SK-N-SH (cell line): Measurements from ENCODE around the gene THEMIS. TPM values are rescaled to one million over a fixed set of nuclear protein-coding genes. Genes with fewer than 3 reads are reported as not detected.

Experiments used
- CTCF ChIA-PET: fragments of 300-600, 350-600 bp; formaldehyde crosslinking; extraction: SDS; loops from one replicate; lab custom pipeline; 2021; lab: Yijun Ruan, JAX
- POLR2A ChIA-PET: fragments of 350-600 bp; sonication (Branson Sonifier 250); formaldehyde crosslinking; extraction: SDS; loops from one replicate; lab custom pipeline; 2020; ENCODE audit warnings: antibody characterized with exemption, inconsistent platforms; lab: Yijun Ruan, JAX
- DNase-seq: peaks from one replicate; pipeline ENCODE4 v3.0.0; 2012
- H2AFZ ChIP-seq: fragments of 200-600 bp; sonication (generic); 2 replicates; pipeline ENCODE4 v1.8.1; 2016; ENCODE audit warnings: antibody characterized with exemption, mild to moderate bottlenecking, low read depth
- H3F3A ChIP-seq: fragments of 200-600 bp; sonication (generic); replicated peaks from 2 replicates; pipeline ENCODE3; 2016; ENCODE audit warnings: antibody characterized with exemption, mild to moderate bottlenecking; ENCODE audit not compliant: insufficient read depth
- H3K27ac ChIP-seq, 2 experiments: fragments of 200-500 bp in 1 of 2; fragments of 200-600 bp in 1 of 2; sonication (Bioruptor generic) in 1 of 2; sonication (generic), shearing (Covaris generic) in 1 of 2; 2 replicates each; pipeline versions ENCODE4 v1.5.1 to v1.6.1; 2014 to 2016; ENCODE audit warnings: low read depth in 2 of 2, inconsistent platforms in 1 of 2, low read length in 1 of 2, mild to moderate bottlenecking in 1 of 2, mixed read lengths in 1 of 2
- H3K27me3 ChIP-seq: fragments of 200-600 bp; sonication (generic), shearing (Covaris generic); 2 replicates; pipeline ENCODE4 v1.6.1; 2016; ENCODE audit warnings: mixed run types; ENCODE audit not compliant: insufficient read depth
- H3K36me3 ChIP-seq, 2 experiments: fragments of 200-500 bp in 1 of 2; fragments of 200-600 bp in 1 of 2; sonication (Bioruptor generic) in 1 of 2; sonication (generic) in 1 of 2; replicated peaks in 1 of 2; 2 replicates each; pipeline versions ENCODE3 to v1.5.1; 2014 to 2016; ENCODE audit warnings: low read length in 1 of 2, mild to moderate bottlenecking in 1 of 2; ENCODE audit not compliant: insufficient read depth in 2 of 2, control insufficient read depth in 1 of 2
- H3K4me1 ChIP-seq, 2 experiments: fragments of 200-500 bp in 1 of 2; fragments of 200-600 bp in 1 of 2; sonication (Bioruptor generic) in 1 of 2; sonication (generic), shearing (Covaris generic) in 1 of 2; 2 replicates each; pipeline versions ENCODE4 v1.5.1 to v1.6.1; 2014 to 2016; ENCODE audit warnings: low read depth in 1 of 2, low read length in 1 of 2, mixed run types in 1 of 2; ENCODE audit not compliant: insufficient read depth in 2 of 2, control insufficient read depth in 1 of 2
- H3K4me2 ChIP-seq: fragments of 200-600 bp; sonication (generic), shearing (Covaris generic); 2 replicates; pipeline ENCODE4 v1.6.1; 2017; ENCODE audit warnings: mixed run types
- H3K4me3 ChIP-seq, 2 experiments: fragments of 200-500 bp in 1 of 2; fragments of 200-600 bp in 1 of 2; sonication (Bioruptor generic) in 1 of 2; sonication (generic), shearing (Covaris generic) in 1 of 2; 2 replicates each; pipeline versions ENCODE4 v1.5.1 to v1.8.1; 2014 to 2016; ENCODE audit warnings: low read depth in 2 of 2, inconsistent platforms in 1 of 2, low read length in 1 of 2, mild to moderate bottlenecking in 1 of 2, mixed read lengths in 1 of 2, moderate library complexity in 1 of 2
- H3K79me2 ChIP-seq: fragments of 200-600 bp; sonication (generic); 2 replicates; pipeline ENCODE4 v1.8.1; 2017; ENCODE audit warnings: mild to moderate bottlenecking; ENCODE audit not compliant: insufficient read depth
- H3K9ac ChIP-seq: fragments of 200-600 bp; sonication (generic); 2 replicates; pipeline ENCODE4 v1.6.1; 2017; ENCODE audit warnings: mixed run types
- H3K9me2 ChIP-seq: fragments of 200-600 bp; sonication (generic); 2 replicates; pipeline ENCODE4 v1.6.1; 2017; ENCODE audit warnings: mixed run types
- H3K9me3 ChIP-seq: fragments of 200-600 bp; sonication (generic); 2 replicates; pipeline ENCODE4 v1.6.1; 2017; ENCODE audit warnings: mixed run types, mild to moderate bottlenecking, moderate library complexity
- H4K20me1 ChIP-seq: fragments of 200-600 bp; sonication (generic); 2 replicates; pipeline ENCODE4 v1.6.1; 2017; ENCODE audit warnings: mild to moderate bottlenecking, mixed run types; ENCODE audit not compliant: insufficient read depth
- ELF1 ChIP-seq: IDR thresholded peaks from 2 replicates; pipeline ENCODE4 v1.4.0; 2012
- FOXJ3 ChIP-seq: sonication (generic); formaldehyde crosslinking; IDR thresholded peaks from 2 replicates; pipeline ENCODE4 v1.5.1; 2020; ENCODE audit warnings: mild to moderate bottlenecking, missing genetic modification reagents
- GABPA ChIP-seq: IDR thresholded peaks from 2 replicates; pipeline ENCODE4 v1.4.0; 2012; ENCODE audit warnings: low read depth, mild to moderate bottlenecking
- MAX ChIP-seq: IDR thresholded peaks from 2 replicates; pipeline ENCODE4 v1.4.0; 2012; ENCODE audit warnings: low read depth
- MXI1 ChIP-seq: IDR thresholded peaks from 2 replicates; pipeline ENCODE4 v1.6.1; 2012; ENCODE audit warnings: mild to moderate bottlenecking, low read depth, low read length, improper control_type of control experiment
- PBX3 ChIP-seq: IDR thresholded peaks from 2 replicates; pipeline ENCODE4; 2012
- POLR2AphosphoS5 ChIP-seq: IDR thresholded peaks from 2 replicates; pipeline ENCODE4 v1.6.1; 2012; ENCODE audit warnings: low read depth, low read length
- RCOR1 ChIP-seq: fragments of 150-350 bp; IDR thresholded peaks from 2 replicates; pipeline ENCODE4 v1.6.1; 2017; ENCODE audit warnings: antibody characterized with exemption, low read length
- REST ChIP-seq: IDR thresholded peaks from 2 replicates; pipeline ENCODE4 v1.6.1; 2012; ENCODE audit warnings: mild to moderate bottlenecking, low read depth, low read length, moderate library complexity
- RFX5 ChIP-seq: IDR thresholded peaks from 2 replicates; pipeline ENCODE4 v1.6.1; 2012; ENCODE audit warnings: mild to moderate bottlenecking, improper control_type of control experiment, low read length
- RXRA ChIP-seq: IDR thresholded peaks from 2 replicates; pipeline ENCODE4 v1.4.0; 2012; ENCODE audit warnings: low read depth, mild to moderate bottlenecking, borderline replicate concordance
- SMC3 ChIP-seq: IDR thresholded peaks from 2 replicates; pipeline ENCODE4 v1.6.1; 2012; ENCODE audit warnings: low read depth, low read length, improper control_type of control experiment
- TAF1 ChIP-seq: IDR thresholded peaks from 2 replicates; pipeline ENCODE4 v1.6.1; 2012; ENCODE audit warnings: low read depth, mild to moderate bottlenecking, low read length, moderate library complexity, borderline replicate concordance
- TEAD4 ChIP-seq: IDR thresholded peaks from 2 replicates; pipeline ENCODE4 v1.4.0; 2012; ENCODE audit warnings: mild to moderate bottlenecking, borderline replicate concordance; ENCODE audit not compliant: insufficient read depth
- ZBTB33 ChIP-seq: IDR thresholded peaks from 2 replicates; pipeline ENCODE4 v1.4.0; 2012; ENCODE audit warnings: low read depth, borderline replicate concordance
- polyA plus RNA-seq, 3 experiments: library from polyadenylated mRNA; depleted of rRNA; stranded (reverse); fragments of >200 nt; gene quantifications; 2 replicates each; pipeline ENCODE4 v1.2.3, GENCODE V29; 2012

Gene THEMIS
- polyA plus RNA-seq, 1 of the 3 experiments (the other 2 are of a cell fraction): not detected

- POLR2A ChIA-PET: no interaction called here
- no peaks in the 10 kb centered on the region for H3F3A ChIP-seq
- no peaks in the 10 kb centered on the region for H3K79me2 ChIP-seq
- H4K20me1 ChIP-seq: no peaks in the 10 kb centered on the region
- H3K9me2 ChIP-seq: no peaks in the 10 kb centered on the region
- no peaks in the 10 kb centered on the region for H3K4me1 ChIP-seq
- TF ChIP-seq FOXJ3 (CRISPR knock-in tag) (no peak), RCOR1 (no peak), ELF1 (no peak), POLR2AphosphoS5 (no peak), REST (no peak), SMC3 (no peak), ZBTB33 (no peak), GABPA (no peak), RXRA (no peak), TAF1 (no peak), MXI1 (no peak), RFX5 (no peak), MAX (no peak), TEAD4 (no peak), PBX3 (no peak)
- H3K4me3 ChIP-seq: no peak overlapping the region
- H3K9me3 ChIP-seq: no peaks in the 10 kb centered on the region
- H2AFZ ChIP-seq: no peak overlapping the region
- H3K4me2 ChIP-seq: no peak overlapping the region
- no peaks in the 10 kb centered on the region for H3K36me3 ChIP-seq
- DNase-seq: no peak
- H3K9ac ChIP-seq: no peak overlapping the region
- H3K27ac ChIP-seq: no peak overlapping the region
- no peaks in the 10 kb centered on the region for H3K27me3 ChIP-seq
- CTCF ChIA-PET: interaction anchor here (1.0 kb wide), 1 partner anchor 11 kb away, joined by 3 read pairs; no protein-coding TSS in a partner anchor
Observed at GRCh38 chr6:127866766-127867165, 34.1 kb downstream of the THEMIS start.
